HepG2 (cell line): ENCODE measurements around the gene ELL. TPM values are rescaled to one million over a fixed set of nuclear protein-coding genes. Genes with fewer than 3 reads are reported as not detected.

Source experiments
- AGO2 ChIP-seq: fragments of 200-400 bp; formaldehyde crosslinking; optimal IDR thresholded peaks from 2 replicates; pipeline ENCODE3; 2017; ENCODE audit warnings: mild to moderate bottlenecking, low read depth, low read length, moderate library complexity
- E2F1 ChIP-seq: sonication (generic); formaldehyde crosslinking; IDR thresholded peaks from 2 replicates; pipeline ENCODE4 v1.5.0; 2020; ENCODE audit warnings: missing genetic modification reagents
- ELF4 ChIP-seq: sonication (generic); formaldehyde crosslinking; IDR thresholded peaks from 2 replicates; pipeline ENCODE4 v1.5.0; 2020; ENCODE audit warnings: missing genetic modification reagents, mild to moderate bottlenecking, moderate library complexity, borderline replicate concordance
- HBP1 ChIP-seq: IDR thresholded peaks from 2 replicates; pipeline ENCODE4 v1.6.1; 2016; ENCODE audit warnings: low read depth, control low read depth
- HNRNPLL ChIP-seq: fragments of 200-400 bp; formaldehyde crosslinking; IDR thresholded peaks from 2 replicates; pipeline ENCODE4 v1.6.1; 2017; ENCODE audit warnings: mild to moderate bottlenecking, low read depth, low read length; ENCODE audit not compliant: poor library complexity, severe bottlenecking
- HOXA5 ChIP-seq: sonication (generic); formaldehyde crosslinking; IDR thresholded peaks from 2 replicates; pipeline ENCODE4 v1.4.0; 2020; ENCODE audit warnings: missing genetic modification reagents
- MZF1 ChIP-seq: sonication (generic); formaldehyde crosslinking; IDR thresholded peaks from 2 replicates; pipeline ENCODE4 v1.8.1; 2023; ENCODE audit warnings: mild to moderate bottlenecking, missing genetic modification reagents, borderline replicate concordance
- PCBP2 ChIP-seq: fragments of 200-400 bp; formaldehyde crosslinking; optimal IDR thresholded peaks from 2 replicates; pipeline ENCODE3; 2018; ENCODE audit warnings: low read length, low read depth; ENCODE audit not compliant: poor library complexity, severe bottlenecking
- PHF20 ChIP-seq: sonication (generic); formaldehyde crosslinking; IDR thresholded peaks from 2 replicates; pipeline ENCODE4 v1.5.0; 2020; ENCODE audit warnings: mild to moderate bottlenecking, missing genetic modification reagents
- PRDM15 ChIP-seq: sonication (generic); formaldehyde crosslinking; IDR thresholded peaks from 2 replicates; pipeline ENCODE4 v1.4.0; 2020; ENCODE audit warnings: missing genetic modification reagents
- RELA ChIP-seq: sonication (generic); formaldehyde crosslinking; IDR thresholded peaks from 2 replicates; pipeline ENCODE4 v1.4.0; 2020; ENCODE audit warnings: missing genetic modification reagents
- REPIN1 ChIP-seq: sonication (generic); formaldehyde crosslinking; IDR thresholded peaks from 2 replicates; pipeline ENCODE4 v1.8.0; 2022; ENCODE audit warnings: missing genetic modification reagents, low read depth, mild to moderate bottlenecking, borderline replicate concordance
- RFX1 ChIP-seq: fragments of 450-650 bp; IDR thresholded peaks from 2 replicates; pipeline ENCODE4 v1.6.1; 2017
- SP2 ChIP-seq: sonication (generic); formaldehyde crosslinking; IDR thresholded peaks from 2 replicates; pipeline ENCODE4 v1.5.1; 2020; ENCODE audit warnings: mild to moderate bottlenecking, missing genetic modification reagents
- SRSF4 ChIP-seq: fragments of 200-400 bp; formaldehyde crosslinking; IDR thresholded peaks from one replicate; pipeline ENCODE4 v1.6.1; 2018; ENCODE audit warnings: mild to moderate bottlenecking, low read depth, low read length, moderate library complexity; ENCODE audit not compliant: poor library complexity, severe bottlenecking
- SUZ12 ChIP-seq: fragments of 150-350 bp; IDR thresholded peaks from 2 replicates; pipeline ENCODE4 v1.6.1; 2014; ENCODE audit warnings: low read depth, low read length
- TEAD2 ChIP-seq: sonication (generic); formaldehyde crosslinking; IDR thresholded peaks from 2 replicates; pipeline ENCODE4 v1.9.0; 2021; ENCODE audit warnings: missing genetic modification reagents
- TRIM24 ChIP-seq: sonication (generic); formaldehyde crosslinking; IDR thresholded peaks from 2 replicates; pipeline ENCODE4 v1.8.0; 2022; ENCODE audit warnings: mild to moderate bottlenecking, missing genetic modification reagents
- ZFP41 ChIP-seq: sonication (generic); formaldehyde crosslinking; IDR thresholded peaks from 2 replicates; pipeline ENCODE4 v1.4.0; 2020; ENCODE audit warnings: mild to moderate bottlenecking, missing genetic modification reagents, borderline replicate concordance
- ZMYM2 ChIP-seq: sonication (generic); formaldehyde crosslinking; IDR thresholded peaks from 2 replicates; pipeline ENCODE4 v1.8.0; 2022; ENCODE audit warnings: mild to moderate bottlenecking, missing genetic modification reagents
- ZNF292 ChIP-seq: sonication (generic); formaldehyde crosslinking; IDR thresholded peaks from 2 replicates; pipeline ENCODE4 v1.8.1; 2022; ENCODE audit warnings: mild to moderate bottlenecking, low read depth, missing genetic modification reagents, borderline replicate concordance
- ZNF354B ChIP-seq: sonication (generic); formaldehyde crosslinking; IDR thresholded peaks from 2 replicates; pipeline ENCODE4 v1.8.0; 2022; ENCODE audit warnings: mild to moderate bottlenecking, missing genetic modification reagents
- ZNF784 ChIP-seq: sonication (generic); formaldehyde crosslinking; IDR thresholded peaks from 2 replicates; pipeline ENCODE4 v1.5.1; 2020; ENCODE audit warnings: missing genetic modification reagents, mild to moderate bottlenecking, borderline replicate concordance
- ZNF839 ChIP-seq: sonication (generic); formaldehyde crosslinking; IDR thresholded peaks from 2 replicates; pipeline ENCODE4 v1.4.0; 2020; ENCODE audit warnings: missing genetic modification reagents, mild to moderate bottlenecking, borderline replicate concordance
- polyA plus RNA-seq, 8 experiments: library from polyadenylated mRNA; depleted of rRNA in 3 of 8; stranded (reverse) in 7 of 8; unstranded in 1 of 8; fragments of >200 nt; fragmentation: Illumina TruSeq in 4 of 8; extraction: Trizol in 4 of 8; gene quantifications; 2 replicates each; pipeline versions ENCODE4 v1.2.1 to v1.2.3, GENCODE V29; 2011 to 2016; ENCODE audit warnings: low read depth in 4 of 8, missing spikeins in 1 of 8, mixed read lengths in 1 of 8; ENCODE audit not compliant: insufficient read depth in 1 of 8
- total RNA-seq, 5 experiments: library from RNA; depleted of rRNA; stranded (reverse); fragments of >200 nt; fragmentation: Illumina TruSeq; extraction: Trizol; gene quantifications; 2 replicates each; pipeline ENCODE4 v1.2.3, GENCODE V29; 2016; ENCODE audit warnings: low read depth in 1 of 5

Gene ELL
- total and polyA plus RNA-seq, 2 of the 13 experiments (the other 11 are each of a cell fraction or from before 2014, with no cell fraction given), result 3.7 to 5.4 TPM

- no peak for TF ChIP-seq SP2 (CRISPR knock-in tag)
- TF ChIP-seq HNRNPLL, result peak; percentile 89
- TF ChIP-seq ZMYM2 (CRISPR knock-in tag), result no peak
- TF ChIP-seq PCBP2, result no peak
- no peak for TF ChIP-seq ZNF354B (CRISPR knock-in tag)
- no peak for TF ChIP-seq HOXA5 (CRISPR knock-in tag)
- TF ChIP-seq RFX1, result peak; percentile 81
- no peak for TF ChIP-seq PHF20 (CRISPR knock-in tag)
- no peak for TF ChIP-seq RELA (CRISPR knock-in tag)
- TF ChIP-seq ZFP41, result no peak
- no peak for TF ChIP-seq ZNF784 (CRISPR knock-in tag)
- no peak for TF ChIP-seq TRIM24 (CRISPR knock-in tag)
- peak; percentile 35; the same call in 1 of the 2 replicates for TF ChIP-seq ELF4 (CRISPR knock-in tag)
- no peak for TF ChIP-seq TEAD2 (CRISPR knock-in tag)
- TF ChIP-seq REPIN1 (CRISPR knock-in tag), result no peak
- no peak for TF ChIP-seq SRSF4
- TF ChIP-seq HBP1 (CRISPR knock-in tag), result no peak
- no peak for TF ChIP-seq SUZ12
- TF ChIP-seq E2F1 (CRISPR knock-in tag), result no peak
- no peak for TF ChIP-seq ZNF839 (CRISPR knock-in tag)
- peak; percentile 55; the same call in 1 of the 2 replicates for TF ChIP-seq PRDM15 (CRISPR knock-in tag)
- TF ChIP-seq MZF1 (CRISPR knock-in tag), result no peak
- TF ChIP-seq ZNF292, result no peak
- TF ChIP-seq AGO2, result no peak
These were observed 105.1 kb downstream of the ELL start (continued) for GRCh38 chr19:18416778-18417249.
